GM19452 (cell line): ENCODE measurements around the gene SLC9C1.
"Not testable (repeated sequence)": the region's sequence is repeated elsewhere in the genome, so short reads cannot be mapped to it uniquely, and the experiment has no call there.

Experiments
- ATAC-seq: cut with Tn5 transposase; IDR thresholded peaks from one replicate; pipeline ENCODE4 v1.9.1; 2021; ENCODE audit not compliant: unreplicated experiment

Gene SLC9C1

GRCh38 chr3:112199622-112200316, 94.2 kb downstream of the SLC9C1 start:
- no peak for ATAC-seq

- ATAC-seq: no peak
Measured at GRCh38 chr3:112197131-112197530, 96.9 kb downstream of the SLC9C1 start.

- ATAC-seq: no peak
Measured at GRCh38 chr3:112187300-112187699, 106.7 kb downstream of the SLC9C1 start.

GRCh38 chr3:112185423-112186035, 108.5 kb downstream of the SLC9C1 start:
- not testable (repeated sequence) for ATAC-seq

- ATAC-seq: no peak
Measured at GRCh38 chr3:112175646-112176045, 118.4 kb downstream of the SLC9C1 start.

- no peak for ATAC-seq
Measured at GRCh38 chr3:112175037-112175436, 119.0 kb downstream of the SLC9C1 start.

- no peak for ATAC-seq
Measured at GRCh38 chr3:112171144-112171543, 122.9 kb downstream of the SLC9C1 start.

- ATAC-seq: no peak
Measured at GRCh38 chr3:112170046-112170445, 124.0 kb downstream of the SLC9C1 start.

GRCh38 chr3:112167758-112168157, 126.3 kb downstream of the SLC9C1 start:
- peak; percentile 71 for ATAC-seq

- no peak for ATAC-seq
Measured at GRCh38 chr3:112149136-112149535, 144.9 kb downstream of the SLC9C1 start.

GRCh38 chr3:112143689-112144088, 150.3 kb downstream of the SLC9C1 start:
- no peak for ATAC-seq

GRCh38 chr3:112143251-112143650, 150.8 kb downstream of the SLC9C1 start:
- ATAC-seq: no peak

GRCh38 chr3:112141293-112141692, 152.7 kb downstream of the SLC9C1 start:
- no peak for ATAC-seq

- no peak for ATAC-seq
Measured at GRCh38 chr3:112140584-112140983, 153.4 kb downstream of the SLC9C1 start.

GRCh38 chr3:112138219-112138969, 155.6 kb downstream of the SLC9C1 start:
- ATAC-seq: no peak

- no peak for ATAC-seq
Measured at GRCh38 chr3:112137781-112138180, 156.2 kb downstream of the SLC9C1 start.

GRCh38 chr3:112136959-112137693, 156.9 kb downstream of the SLC9C1 start:
- peak; percentile 26 for ATAC-seq

GRCh38 chr3:112136046-112136445, 158.0 kb downstream of the SLC9C1 start:
- ATAC-seq: no peak

GRCh38 chr3:112134335-112135124, 159.5 kb downstream of the SLC9C1 start:
- ATAC-seq: no peak

GRCh38 chr3:112133626-112134334, 160.2 kb downstream of the SLC9C1 start:
- ATAC-seq: no peak
